ENCODE results near the gene HAPSTR1. TPM values are rescaled to one million over a fixed set of nuclear protein-coding genes. Genes with fewer than 3 reads are reported as not detected.

HAPSTR1 gene
- total and polyA plus RNA-seq, 2 of the 13 experiments (the other 11 are each of a cell fraction or from before 2014, with no cell fraction given): 25.2 to 83.2 TPM

- TF ChIP-seq ZNF232 (CRISPR knock-in tag; IDR thresholded peaks at IDR 0.05; ENCODE audit: borderline replicate concordance) (no peak), SP4 (CRISPR knock-in tag; IDR thresholded peaks at IDR 0.05) (no peak), RBAK (CRISPR knock-in tag; IDR thresholded peaks at IDR 0.05) (no peak), MLX (CRISPR knock-in tag; IDR thresholded peaks at IDR 0.05) (no peak), TEAD2 (CRISPR knock-in tag; IDR thresholded peaks at IDR 0.05) (no peak), TAF15 (IDR thresholded peaks at IDR 0.05; ENCODE audit: low read depth, low read length, poor library complexity, severe bottlenecking) (no peak), ZFP36 (IDR thresholded peaks at IDR 0.05; ENCODE audit: borderline replicate concordance, low read depth, low read length, partially characterized antibody) (no peak), NCOR1 (IDR thresholded peaks at IDR 0.05; ENCODE audit: borderline replicate concordance, low read length) (0 out of 2 replicates have a peak, but pooled peaks have one; percentile 30), KDM5A (IDR thresholded peaks at IDR 0.05; ENCODE audit: borderline replicate concordance, low read length) (no peak), ATF7 (IDR thresholded peaks at IDR 0.05) (0 out of 2 replicates have a peak, but pooled peaks have one; percentile 13), ATF7 (CRISPR knock-in tag; IDR thresholded peaks at IDR 0.05) (peak; percentile 68; the same call in 1 of the 2 replicates), HOXD1 (CRISPR knock-in tag; IDR thresholded peaks at IDR 0.05) (no peak), ZFP82 (CRISPR knock-in tag; IDR thresholded peaks at IDR 0.05; ENCODE audit: borderline replicate concordance) (no peak), ZNF839 (CRISPR knock-in tag; IDR thresholded peaks at IDR 0.05; ENCODE audit: borderline replicate concordance) (no peak), RBM22 (optimal IDR thresholded peaks at IDR 0.05; ENCODE audit: low read length) (no peak), ZBTB38 (CRISPR knock-in tag; IDR thresholded peaks at IDR 0.05) (peak; percentile 66; the same call in 1 of the 2 replicates), ZNF24 (IDR thresholded peaks at IDR 0.05) (0 out of 2 replicates have a peak, but pooled peaks have one; percentile 10), ZBTB10 (CRISPR knock-in tag; IDR thresholded peaks at IDR 0.05; ENCODE audit: borderline replicate concordance) (no peak), ZFP37 (CRISPR knock-in tag; IDR thresholded peaks at IDR 0.05; ENCODE audit: borderline replicate concordance) (peak; percentile 53; the same call in 1 of the 2 replicates), SMAD3 (CRISPR knock-in tag; IDR thresholded peaks at IDR 0.05) (peak; percentile 90), ZNF788 (CRISPR knock-in tag; IDR thresholded peaks at IDR 0.05; ENCODE audit: borderline replicate concordance) (no peak; the same call in 1 of the 2 replicates), PTBP1 (IDR thresholded peaks at IDR 0.05; ENCODE audit: low read depth, low read length, poor library complexity, severe bottlenecking) (no peak), DNMT3B (CRISPR knock-in tag; conservative IDR thresholded peaks at IDR 0.05) (peak; percentile 93; the same call in 1 of the 2 replicates), YY1 (IDR thresholded peaks at IDR 0.05; ENCODE audit: insufficient read depth, insufficient replicate concordance, low read depth, low read length) (no peak), GTF2F1 (IDR thresholded peaks at IDR 0.05; ENCODE audit: low read length) (no peak)
- TF ChIP-seq, protein P1, sequence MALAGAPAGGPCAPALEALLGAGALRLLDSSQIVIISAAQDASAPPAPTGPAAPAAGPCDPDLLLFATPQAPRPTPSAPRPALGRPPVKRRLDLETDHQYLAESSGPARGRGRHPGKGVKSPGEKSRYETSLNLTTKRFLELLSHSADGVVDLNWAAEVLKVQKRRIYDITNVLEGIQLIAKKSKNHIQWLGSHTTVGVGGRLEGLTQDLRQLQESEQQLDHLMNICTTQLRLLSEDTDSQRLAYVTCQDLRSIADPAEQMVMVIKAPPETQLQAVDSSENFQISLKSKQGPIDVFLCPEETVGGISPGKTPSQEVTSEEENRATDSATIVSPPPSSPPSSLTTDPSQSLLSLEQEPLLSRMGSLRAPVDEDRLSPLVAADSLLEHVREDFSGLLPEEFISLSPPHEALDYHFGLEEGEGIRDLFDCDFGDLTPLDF (CRISPR knock-in tag; IDR thresholded peaks at IDR 0.05): no peak
- TF ChIP-seq, protein P2, sequence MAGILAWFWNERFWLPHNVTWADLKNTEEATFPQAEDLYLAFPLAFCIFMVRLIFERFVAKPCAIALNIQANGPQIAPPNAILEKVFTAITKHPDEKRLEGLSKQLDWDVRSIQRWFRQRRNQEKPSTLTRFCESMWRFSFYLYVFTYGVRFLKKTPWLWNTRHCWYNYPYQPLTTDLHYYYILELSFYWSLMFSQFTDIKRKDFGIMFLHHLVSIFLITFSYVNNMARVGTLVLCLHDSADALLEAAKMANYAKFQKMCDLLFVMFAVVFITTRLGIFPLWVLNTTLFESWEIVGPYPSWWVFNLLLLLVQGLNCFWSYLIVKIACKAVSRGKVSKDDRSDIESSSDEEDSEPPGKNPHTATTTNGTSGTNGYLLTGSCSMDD (CRISPR knock-in tag; IDR thresholded peaks at IDR 0.05): no peak
These were observed 43.6 kb upstream of the HAPSTR1 start (continued) for GRCh38 chr16:9047689-9048301.
